GM19025 (cell line): ENCODE data around the gene SPOCD1.

Experiments
- ATAC-seq: cut with Tn5 transposase; IDR thresholded peaks from one replicate; pipeline ENCODE4 v1.9.1; 2021; ENCODE audit warnings: mild to moderate bottlenecking, low read depth, moderate library complexity; ENCODE audit not compliant: unreplicated experiment

The SPOCD1 gene

DNA sequence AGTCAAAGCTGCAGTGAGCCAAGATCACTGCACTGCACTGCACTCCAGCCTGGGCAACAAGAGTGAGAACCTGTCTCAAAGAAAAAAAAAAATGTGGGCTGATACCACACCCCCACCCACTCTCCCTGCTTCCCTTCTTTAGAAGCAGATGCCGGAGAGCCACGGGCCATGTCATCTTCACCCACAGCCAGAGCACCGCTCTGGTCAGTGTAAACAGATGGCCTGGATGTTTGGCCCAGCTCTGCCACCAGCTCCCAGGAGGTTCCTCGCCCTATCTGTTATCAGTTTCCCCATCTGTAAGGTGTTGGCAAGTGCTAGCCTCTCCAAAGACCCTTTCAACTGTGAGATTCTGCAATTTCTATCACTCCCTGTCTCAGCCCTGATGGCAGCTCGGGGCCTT is 39.8 kb downstream of the SPOCD1 start:
- no peak for ATAC-seq

DNA sequence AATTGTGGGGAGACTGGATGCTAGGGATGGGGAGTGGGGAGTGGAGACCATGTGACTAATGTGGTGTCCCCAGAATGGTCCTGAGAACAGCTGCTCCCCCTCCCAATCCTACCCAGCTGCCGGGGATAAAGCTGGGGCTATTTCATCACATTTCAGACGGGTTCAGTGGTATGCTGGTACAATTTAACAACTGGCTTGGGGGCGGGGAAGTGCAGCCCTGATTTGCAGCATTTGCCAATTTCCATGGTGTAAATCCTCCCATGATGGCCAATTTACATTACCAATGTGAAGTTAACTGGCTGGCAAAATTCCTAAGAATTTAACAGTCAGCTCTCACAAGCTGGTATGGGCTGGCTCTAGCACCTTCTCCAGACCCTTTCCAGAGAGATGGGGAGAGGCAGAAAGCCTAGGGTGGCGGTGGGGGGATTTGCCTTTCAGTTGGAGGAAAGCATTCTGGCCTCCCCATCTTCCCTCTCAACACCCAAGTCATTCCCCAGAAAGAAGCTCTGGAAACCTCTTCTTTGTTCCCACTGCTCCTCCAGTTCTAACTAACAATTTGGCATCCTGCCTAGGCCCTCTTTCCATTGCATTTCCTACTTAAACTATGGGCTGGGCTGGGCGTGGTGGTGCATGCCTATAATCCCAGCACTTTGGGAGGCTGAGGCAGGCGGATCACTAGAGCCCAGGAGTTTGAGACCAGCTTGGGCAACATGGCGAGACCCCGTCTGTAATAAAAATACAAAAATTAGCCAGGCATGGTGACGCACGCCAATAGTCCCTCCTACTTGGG is 40.4 kb downstream of the SPOCD1 start:
- no peak for ATAC-seq

DNA sequence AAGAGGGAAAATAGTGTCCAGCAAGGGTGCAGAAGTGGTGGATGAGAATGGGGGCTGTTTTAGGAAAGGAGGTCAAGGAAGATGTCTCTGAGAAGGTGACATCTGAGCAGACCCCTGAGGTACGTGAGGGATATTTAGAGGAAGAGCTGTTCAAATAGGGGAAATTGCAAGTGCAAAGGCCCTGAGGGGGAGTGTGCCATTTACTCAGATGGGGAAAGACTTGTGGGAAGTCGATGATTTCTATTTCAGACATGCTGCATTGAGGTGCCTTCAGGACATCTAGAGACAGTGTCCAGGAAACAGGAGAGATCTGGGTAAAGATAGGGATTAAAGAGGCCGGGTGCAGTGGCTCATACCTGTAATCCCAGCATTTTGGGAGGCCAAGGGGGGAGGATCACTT is 41.3 kb downstream of the SPOCD1 start:
- no peak for ATAC-seq

DNA sequence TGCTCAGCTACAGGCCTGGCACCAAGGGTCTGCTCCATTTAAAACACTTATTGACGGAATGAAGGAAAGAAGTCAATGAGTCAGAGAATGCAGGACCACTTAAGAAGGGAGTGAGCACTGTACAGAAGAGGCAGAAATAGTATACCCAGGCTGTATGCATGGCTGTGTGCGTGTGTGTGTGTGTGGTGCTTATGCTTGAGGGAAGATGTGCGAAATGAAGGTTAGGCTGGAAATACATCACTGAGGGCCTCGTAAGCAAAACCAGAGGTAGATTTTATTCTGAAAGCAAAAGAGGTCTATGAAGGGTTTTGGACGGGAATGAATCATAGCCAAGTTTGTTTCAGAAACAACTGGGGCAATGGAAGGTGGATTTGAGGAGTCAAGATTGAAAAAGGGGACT is 42.0 kb downstream of the SPOCD1 start:
- ATAC-seq: no peak

DNA sequence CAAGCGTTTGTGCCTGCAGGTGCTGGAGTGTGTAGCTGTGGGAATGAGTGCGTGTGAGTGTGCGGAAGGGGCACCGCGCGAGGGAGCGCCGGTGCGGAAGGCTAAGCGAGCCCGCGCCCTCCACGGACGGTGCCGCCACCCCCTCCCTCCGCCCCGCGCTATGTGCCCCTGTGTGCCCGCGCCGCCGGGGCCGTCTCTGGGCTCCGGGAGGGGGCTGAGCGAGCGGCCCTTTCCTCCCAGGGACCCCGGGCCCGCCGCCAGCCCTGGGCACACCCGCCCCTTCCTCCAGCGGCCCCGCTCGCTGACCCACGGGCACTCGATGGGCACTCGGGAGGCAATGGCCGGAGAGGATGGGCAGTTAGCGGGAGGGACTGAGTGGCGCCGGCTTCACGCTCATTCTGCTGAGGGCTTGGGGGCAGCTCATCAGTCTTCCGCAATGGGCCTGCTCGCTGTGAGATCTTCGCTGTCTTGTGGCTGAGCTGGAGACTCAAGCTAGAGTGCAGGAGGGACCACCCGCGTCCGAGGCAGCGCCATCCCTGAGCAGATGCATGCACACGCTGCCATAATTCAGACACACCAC is 43.1 kb downstream of the SPOCD1 start:
- ATAC-seq: no peak

DNA sequence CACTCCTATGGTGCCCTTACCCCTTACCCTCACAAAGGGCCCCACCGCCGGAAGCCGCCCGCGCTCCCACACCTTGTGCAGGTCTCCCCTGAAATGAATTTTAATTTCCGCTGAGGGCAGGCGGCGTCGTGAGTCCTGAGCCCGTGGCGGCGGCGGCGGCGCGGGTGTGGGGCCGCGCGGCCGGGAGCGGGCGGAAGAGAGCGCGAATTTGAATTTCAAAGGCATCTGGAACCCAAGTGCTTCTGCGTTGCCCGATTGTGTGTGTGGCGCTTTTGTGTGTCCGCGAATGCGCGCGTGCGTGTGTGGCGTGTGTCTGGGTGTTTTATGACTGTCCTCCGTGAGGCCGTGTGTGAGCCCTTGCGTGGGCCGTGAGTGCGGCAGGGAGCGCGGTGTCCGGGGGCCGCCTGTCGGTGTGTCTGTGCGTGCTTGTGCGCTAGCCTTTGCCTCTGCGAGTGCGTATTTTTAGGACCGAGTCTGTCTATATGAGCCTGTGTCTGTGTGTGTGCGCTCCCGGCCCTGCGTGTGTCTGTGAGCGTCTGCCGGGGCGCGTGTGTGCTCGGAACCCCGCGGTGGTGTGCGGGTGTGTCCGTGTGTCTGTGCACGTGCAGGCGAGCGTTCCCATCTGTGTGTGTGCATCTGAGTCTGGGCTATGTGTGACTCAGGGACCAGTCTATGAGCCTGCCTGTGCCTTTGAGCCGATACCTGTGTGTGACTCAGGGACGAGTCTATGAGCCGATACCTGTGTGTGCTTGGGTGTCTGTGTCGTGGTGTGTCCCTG is 43.7 kb downstream of the SPOCD1 start:
- no peak for ATAC-seq

DNA sequence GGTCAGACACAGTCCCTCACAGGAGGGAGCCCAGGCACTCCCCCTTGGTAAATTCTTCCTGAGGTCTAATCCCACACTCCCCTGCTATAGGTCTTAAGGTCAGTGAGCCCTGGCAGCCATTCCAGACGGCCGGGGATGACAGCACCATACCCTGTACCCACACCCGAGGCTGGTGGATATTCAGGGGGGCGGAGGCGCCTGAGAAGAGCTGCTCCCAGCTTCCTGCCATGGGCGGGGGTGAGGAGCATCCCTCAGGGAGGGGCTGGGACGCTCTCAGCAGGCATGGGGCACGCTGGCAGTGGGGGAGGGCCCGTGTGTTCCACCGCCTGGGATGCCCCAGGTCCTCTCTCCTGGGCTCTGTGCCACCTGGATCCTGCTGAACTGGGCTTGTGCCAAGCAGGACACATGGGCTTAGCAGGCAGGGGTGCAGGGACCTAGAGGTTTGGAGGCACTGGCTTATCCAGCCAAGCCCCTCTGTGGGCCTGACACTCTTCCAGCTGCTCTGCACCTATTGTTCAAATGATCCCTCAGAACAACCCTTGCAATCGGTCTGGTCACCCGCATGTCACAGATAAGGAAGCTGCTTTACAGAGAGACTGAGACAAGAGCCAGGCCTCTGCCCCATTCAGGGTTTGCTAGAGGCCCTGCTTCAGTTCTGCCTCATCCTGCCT is 46.0 kb downstream of the SPOCD1 start:
- ATAC-seq: no peak

DNA sequence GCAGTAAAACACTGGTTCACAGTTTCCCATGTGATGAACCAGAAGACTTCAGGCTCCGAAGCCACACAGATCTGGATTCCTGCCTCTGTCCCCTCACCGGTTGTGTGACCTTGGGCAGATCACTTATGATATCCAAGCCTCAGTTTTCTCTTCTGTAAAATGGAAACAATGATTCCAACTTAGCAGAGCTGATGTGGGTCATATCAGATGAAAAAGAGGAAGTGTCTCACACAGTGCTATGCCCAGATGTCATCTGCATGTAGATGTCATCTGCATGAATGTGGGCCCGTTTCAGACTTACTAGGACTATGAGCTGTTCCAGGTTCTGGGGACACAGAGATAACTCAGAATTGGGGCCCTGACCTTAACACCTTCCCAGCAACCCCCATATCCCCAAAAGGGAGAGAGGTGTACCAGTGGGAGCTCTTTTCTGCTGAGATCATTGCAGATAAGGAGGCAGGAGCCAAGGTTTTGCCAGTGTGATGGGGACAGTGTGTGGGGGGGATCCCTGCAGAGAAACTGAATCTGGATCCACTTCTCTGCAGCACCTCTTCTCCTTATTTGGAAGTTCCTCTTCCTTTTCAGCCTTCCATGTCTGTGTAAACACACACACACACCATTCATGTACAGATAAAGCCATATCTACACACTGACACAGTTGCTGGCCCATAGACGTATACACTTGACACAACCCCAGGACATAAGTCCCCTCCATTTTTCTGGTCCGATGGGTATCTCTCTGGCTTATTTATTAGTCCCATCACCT is 46.7 kb downstream of the SPOCD1 start:
- no peak for ATAC-seq

DNA sequence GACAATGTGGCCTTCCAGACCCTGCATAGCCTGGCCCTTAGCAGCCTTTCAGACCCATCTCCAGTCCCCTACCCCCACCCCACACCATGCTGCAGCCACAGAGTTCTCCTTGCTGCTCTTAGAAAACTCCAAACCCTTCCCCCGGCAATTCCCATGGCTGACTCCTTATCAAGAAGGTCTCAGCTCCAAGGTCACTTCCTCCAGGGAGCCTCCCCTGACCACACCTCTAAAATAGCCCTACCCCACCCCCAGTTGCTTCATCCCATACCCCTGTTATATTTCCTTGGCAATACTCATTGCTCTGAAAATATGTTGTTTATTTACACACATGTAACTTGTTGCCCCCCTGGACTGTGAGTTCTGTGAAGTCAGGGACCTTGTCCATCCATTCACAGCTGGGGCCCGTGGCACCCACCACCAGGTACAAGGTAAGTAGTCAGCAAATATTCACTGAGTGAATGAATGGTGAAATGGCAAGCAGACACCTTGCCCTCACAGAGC is 47.4 kb downstream of the SPOCD1 start:
- no peak for ATAC-seq

DNA sequence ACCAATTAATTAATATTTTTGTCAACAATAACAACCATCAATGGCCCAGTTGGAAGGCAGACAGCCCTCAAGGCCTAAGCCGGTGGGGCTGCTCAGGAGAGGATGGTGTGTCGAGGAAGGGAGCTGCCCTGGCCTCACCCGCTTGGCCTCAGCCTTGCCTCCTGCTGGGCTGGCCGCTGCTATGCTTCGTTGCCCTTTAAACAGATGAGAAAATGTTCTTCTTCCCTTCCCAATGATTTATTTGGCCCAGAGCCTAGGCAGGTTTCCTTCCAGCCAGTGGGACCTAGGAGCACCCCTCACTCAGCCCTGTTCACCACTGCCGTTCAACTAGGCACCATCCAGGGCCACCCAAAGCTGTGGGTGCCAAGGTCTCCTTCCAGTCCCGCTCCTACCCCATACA is 48.6 kb downstream of the SPOCD1 start:
- ATAC-seq: no peak

DNA sequence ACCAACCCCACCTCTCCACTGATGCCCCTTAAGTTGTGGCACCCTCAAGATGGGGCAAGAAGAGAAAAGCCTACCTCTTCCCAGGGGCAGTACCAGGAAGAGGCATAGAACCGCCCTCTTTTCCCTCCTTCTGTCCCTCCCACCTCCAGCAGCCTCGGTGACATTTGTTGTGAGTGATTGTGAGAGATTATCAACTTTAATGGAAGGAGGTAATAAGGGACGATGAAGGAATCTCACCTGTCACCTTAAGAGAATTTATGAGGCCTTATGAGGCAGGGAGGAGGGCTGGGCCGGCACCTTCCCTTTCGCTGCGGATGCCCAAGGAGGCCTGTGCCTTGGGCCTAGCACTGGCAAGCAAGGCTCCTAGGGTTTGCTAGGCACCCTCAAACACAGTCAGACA is 50.3 kb downstream of the SPOCD1 start:
- ATAC-seq: no peak

DNA sequence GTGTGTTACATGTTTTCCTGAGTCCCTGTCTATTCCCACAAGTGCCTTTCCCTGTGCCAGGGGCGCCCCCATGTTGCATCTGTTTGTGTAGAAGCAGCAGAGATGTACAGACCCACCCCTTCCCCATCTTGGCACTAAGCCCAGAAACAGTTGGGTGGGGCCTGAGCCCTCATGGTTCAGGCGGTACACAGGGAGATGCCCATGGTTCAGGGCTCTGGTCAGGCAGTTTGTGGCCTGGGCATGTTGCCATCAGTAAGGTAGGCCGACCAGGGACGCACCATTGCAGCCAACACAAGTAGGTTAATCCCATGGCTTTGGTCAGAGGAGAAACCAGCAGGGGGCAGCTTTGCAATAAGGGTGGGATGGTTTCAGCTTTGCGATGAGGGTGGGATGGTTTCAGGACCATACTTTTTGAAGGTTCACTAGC is 50.8 kb downstream of the SPOCD1 start:
- no peak for ATAC-seq

DNA sequence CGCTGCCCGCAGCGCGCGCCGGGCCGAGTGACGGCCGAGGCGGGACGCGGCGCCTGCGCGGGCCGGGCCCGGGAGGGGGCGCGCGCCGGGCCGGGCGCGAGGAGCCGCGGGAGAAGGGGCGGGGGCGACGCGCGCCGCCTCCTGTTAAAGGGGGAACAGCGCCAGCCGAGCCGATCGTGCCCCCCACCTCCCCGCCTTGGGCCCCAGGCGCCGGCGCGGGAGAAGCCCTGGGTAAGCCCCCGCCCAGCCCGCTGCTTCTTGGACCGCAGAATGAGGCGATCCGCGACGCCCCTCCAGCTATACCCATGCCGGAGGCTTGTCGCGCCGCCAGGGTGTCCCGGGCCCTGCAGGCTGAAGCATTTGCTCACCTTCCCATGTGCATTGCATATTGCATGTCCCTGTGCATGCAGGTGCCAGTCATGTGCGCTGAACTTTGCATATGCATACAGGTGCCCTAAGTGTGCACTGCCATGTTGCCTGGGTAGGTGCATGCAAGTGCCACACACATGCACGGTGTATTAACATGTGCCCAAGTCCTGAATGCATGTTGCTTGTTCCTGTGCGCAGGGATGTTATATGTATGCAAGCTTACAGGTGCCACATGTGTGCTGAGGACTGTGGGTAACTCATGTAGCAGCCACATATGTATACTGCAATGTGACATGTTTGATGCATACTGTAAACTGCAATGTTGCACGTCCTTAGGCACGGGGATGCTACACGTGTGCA is 51.3 kb downstream of the SPOCD1 start, which contains the start of gene ADGRB2:
Gene ADGRB2 (minus strand): TSS at position 29 of the 729 bp plus-strand sequence. CDS start 7,119 bp downstream, outside the sequence.
- no peak for ATAC-seq

DNA sequence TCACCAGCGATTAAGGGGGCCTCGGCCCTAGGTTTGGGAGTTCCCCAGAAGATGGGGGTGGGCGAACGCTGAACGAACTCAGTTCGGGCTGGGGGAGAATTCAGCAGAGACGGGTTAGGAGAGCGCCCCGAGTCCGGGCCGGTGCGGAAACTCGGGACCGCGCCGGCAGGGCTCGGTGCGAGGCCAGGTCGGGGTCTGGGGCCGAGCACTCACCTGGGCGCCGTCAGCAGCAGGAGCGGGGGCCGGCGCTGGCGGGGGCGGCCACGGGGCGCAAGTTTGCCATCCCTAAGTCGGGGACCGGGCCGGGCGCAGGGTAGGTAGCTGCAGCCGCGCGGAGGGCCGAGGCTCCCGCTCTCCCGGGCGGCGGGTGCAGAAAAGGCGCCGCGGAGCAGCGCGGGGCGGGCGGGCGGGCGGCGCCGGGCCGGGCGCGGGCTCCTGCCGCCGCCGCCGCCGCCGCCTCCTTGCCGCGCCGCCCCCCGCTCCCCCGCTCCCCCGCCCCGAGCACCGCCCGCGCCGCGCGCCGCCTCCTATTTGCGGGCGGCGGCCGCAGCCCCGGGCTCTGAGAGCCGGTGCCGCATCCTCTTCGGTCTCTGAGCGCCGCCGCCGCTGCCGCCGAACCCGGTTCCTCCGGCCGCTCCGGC is 52.0 kb downstream of the SPOCD1 start:
- no peak for ATAC-seq

DNA sequence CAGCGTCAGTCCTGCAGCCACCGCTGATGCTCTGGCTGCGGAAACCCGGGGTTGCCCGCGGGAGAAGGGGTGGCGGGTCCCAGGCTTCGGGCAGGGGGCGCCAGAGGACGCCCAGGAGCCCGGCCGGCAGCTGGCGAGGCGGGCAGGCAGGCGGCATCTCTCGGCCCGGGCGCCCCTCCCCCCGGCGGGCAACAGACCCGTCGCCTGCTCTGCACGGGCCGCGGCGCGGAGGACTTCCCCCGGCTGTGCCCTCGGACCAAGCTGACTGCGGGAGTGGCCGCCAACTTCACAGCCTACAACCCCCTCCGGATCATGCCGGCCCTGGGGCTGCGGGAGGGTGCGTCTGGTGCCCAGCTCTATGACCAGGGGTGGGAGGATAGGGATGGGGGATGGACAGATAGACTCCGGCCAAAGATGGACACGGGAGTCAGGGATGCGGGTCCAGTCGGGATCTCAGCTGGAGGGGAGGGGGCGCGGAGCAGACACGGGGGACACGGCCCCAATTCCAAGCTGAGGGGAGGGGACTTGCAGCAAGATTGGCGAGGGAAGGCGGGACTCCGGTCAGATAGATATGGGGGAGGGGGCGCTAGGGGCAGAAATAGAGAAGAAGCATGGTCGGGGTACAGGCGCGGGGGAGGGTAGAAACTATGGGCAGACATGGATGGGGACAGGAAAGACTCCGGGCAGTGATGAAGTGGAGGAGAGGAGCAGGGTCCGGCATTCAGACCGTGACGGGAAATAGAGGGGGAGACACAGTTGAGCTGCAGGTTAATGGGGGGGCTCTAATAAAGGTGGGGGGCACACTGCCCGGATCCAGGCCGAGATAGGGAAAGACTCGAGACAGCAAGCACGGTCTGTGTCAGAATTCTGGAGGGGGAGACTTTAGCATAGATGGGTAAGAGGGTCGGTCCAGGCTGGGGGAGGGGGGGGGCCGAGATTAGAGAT is 52.8 kb downstream of the SPOCD1 start:
- ATAC-seq: no peak

DNA sequence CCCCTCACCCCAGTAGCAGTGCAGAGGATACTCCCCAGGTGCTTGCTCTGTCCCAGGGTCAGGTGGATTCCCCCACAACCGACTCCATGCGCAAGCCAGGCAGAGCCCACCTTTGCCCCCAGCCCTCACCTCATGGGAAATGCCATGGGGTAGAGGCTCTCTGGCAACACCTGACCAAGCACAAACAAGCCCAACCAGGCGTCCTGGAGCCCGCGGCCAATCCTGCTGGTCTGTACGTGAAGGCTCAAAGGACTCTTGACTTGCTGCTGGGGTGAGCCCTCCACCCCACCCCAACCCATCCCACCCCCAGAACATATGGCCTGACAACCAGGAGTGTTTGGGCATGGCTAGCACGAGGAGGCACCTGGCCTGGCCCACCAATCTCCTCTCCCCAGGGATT is 53.5 kb downstream of the SPOCD1 start:
- ATAC-seq: no peak

DNA sequence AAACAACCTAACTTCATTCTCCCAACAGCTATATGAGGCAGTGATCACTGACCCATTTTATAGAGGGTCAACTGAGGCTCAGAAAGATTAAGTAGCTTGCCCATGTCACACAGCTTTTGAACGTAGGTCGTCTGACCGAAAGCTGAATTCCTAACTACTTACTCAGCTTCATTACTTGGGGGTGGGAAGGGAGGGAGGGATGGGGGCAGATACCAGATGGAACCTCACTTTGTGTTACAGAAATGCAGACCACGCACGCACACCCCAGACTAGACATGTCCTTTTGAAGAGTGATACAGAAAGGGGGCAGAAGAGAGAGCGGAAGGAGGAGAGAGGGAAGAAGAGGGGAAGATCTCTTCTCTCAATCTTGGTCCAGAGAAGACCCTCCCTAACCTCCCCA is 53.9 kb downstream of the SPOCD1 start:
- ATAC-seq: no peak
